Anterior cingulate cortex (tissue), 58 donors: ENCODE results near the gene TAS1R3.
A peak's percentile ranks its signal among the peaks of the same experiment; 100 is the strongest.

ENCODE experiments used
- DNase-seq, 58 donors: peaks; one replicate each; lab custom pipeline; 2025; lab: John Stamatoyannopoulos, UW

Gene TAS1R3

DNA sequence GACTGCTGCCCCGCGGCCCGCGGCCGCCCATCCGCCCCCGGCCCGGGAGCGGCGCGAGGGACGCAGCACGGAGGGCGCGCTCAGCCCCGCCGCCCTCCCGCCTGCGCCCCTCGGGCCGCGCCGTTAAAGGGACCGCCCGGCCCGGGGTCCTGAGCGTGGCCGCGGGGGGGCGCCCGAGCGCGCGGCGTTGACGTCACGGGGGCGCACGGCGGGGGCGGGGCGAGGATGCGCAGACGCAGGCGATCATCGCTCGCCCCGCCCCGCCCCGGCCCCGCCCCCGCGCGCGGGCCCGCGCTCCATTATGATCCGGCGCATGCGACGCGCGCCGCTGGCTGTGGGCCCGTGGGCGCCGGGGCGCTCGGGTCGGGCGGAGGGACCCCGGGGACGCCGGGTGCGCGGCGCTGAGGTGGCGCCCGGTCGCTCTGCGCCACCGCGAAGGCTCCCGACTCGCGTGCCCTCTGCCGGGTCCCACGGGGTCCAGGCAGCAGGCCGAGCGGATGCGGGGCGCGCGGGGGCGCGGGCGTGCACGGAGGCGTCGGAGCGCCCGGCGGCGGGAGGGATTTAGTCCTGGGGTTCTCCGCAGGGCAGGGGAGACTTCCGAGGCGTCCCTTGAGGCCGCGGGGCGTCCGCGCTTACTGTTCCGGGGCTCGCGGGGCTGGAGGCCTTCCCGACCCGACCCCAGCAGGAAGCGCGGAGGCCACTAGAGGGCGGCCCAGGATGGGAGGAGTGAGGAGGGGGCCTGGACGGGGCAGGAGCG lies 18.4 kb downstream of the TAS1R3 start, which contains the start of gene DVL1:
DVL1 (minus strand) TSS at position 163 of the 757 bp plus-strand sequence. CDS start 353 bp downstream, outside the sequence.
- peak in 41 of 58 donors; percentile 19 to 77 (median 57) for DNase-seq

DNA sequence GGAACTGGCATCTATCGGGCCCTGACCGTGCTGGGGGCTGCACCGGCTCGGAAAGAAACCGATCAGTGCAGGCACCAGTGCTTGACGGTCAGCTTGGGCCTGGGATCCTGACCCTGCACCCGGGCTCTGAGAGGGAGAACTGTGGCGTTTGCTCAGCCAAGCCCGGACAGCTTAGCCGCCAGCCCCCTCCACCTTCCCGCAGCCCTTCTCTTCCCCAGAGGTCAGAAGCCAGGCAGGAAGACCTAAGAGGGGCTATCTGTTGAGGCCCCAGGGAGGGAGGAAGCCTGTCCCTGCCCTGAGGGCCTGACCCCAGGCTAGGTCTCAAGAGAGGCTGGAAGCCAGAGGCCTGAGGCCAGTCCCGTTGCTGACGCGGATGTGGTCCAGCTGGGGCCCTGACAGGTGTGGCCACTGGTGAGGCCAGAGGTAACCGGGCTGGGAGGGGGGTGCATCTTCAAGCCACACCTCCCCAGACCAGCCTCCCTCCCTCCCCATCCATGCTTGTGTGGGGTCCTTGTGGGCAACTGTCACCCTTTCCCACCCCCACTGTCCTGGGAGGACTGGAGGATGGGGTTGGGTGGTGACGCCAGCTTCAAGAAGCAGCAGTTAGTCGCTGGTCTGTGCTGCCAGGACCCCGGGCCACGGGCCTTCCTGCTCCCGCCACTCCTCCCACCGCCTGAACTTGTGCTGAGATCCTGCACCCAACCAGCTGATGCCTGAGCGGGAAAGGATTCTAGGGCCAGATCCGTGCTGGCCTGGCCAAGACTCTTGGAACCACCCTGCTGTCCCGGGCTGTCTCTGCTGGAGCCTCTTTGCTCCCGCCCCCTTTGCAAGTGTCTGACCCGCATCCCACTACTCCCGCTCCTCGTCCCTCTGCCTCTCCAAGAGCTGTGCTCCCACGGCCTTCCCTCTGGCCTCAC lies 20.7 kb downstream of the TAS1R3 start:
- no peak for DNase-seq

DNA sequence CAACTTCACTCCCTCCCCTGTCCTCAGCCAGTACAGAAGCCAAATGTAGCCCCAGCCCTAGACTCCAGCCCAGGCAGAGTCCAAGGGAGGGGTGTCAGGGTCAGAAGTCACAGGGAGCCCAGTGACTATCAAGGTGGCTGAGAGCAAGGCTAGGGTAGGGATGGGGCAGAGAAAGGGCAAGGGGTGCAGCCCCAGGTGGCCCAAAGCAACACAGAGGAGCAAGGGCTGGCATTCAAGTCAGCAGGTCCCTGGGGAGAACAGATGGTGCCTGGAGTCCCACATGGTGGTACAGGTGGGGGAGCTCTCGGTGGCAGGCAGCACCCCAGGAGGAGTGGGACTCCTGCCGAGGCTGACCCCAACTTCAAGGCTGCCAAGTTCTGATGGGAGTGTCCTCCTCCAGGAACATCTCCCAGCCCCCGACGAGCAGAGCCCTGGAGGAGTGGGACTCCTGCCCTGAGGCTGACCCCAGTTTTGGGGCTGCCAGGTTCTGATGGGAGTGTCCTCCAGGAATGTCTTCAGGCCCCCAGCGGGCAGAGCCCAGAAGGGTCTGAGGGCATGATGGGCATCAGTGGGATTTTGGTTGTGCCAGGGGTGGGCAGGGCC lies 21.8 kb downstream of the TAS1R3 start:
- no peak for DNase-seq

DNA sequence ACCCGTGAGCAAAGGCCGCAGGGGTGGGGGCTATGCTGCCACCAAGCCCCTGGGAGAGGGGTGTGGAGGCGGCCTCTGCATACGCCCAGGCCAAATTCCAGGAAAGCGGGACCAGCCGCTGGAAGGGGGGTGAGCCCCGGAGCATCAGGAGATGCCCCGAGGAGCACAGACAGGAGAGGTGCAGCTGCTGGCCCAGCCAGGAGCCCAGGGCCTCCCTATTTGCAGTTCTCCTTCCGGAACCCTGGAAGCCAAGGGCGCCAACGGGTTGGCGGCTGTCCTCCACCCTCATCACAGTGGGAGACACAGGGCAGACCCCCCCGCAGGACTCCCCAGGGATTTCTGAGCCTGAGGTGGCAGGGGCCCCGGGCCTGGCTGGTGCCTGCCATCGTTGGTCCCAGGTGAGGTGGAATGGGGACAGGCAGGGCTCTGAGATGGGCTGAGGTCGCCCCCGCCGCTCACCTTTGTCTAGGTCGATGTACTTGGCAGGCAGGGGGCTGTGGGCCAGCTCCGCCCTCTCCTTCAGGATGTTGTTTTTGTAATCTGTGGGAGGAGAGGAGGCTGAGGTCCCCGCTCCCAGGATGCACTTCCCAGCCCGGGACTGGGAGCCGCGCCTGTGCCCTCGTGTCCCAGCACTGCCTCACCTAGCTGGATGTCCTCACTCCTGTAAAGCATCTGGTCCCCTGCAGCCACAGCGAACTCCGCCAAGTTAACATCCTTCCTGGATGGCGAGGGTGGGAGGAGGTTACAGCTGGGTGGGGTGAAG lies 22.5 kb downstream of the TAS1R3 start:
- DNase-seq, result no peak

DNA sequence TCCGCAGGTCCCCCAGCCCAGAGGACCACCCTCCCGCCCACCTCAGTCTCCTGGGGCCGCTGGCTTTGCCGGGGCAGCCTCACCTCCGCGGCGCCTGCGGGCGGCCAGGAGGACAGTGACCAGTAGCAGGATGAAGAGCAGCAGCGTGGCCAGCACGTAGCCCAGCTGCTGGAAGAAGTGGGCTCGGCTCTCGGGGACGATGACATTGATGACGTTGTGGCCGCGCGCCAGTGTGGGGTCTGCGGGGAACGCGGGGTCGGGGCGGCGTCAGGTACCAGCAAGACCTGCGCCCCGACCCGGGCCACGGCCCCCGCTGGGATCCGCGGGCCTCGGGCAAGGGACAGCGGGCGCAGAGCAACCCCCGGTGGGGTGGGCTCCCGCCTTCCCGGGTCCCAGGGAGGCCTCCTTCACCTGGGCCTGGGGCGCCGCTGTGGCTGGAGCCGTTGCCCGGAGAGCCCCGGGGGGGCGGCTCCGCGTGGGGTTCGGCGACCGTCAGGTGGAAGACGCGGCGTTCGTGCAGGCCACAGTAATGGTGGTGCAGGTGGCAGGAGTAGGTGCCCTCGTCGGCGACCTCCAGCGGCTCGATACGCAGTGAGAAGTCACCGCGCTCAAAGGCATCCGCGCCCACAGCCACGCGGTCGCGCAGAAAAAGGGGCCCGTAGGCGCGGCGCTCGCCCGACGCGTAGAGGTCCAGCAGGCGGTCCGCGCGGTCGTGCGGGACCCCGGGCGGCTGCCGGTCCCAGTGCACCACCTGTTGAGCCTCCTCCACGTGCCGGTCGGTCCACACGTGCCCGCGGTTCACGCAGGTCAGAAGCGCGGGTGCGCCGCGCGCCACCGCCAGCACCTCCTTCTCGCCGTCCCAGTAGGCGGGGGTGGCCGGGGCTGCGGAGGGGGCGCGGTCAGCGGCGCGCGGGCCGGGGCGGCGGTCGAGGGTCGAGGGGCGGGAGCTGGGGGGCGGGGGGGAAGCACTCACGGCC lies 23.5 kb downstream of the TAS1R3 start:
- no peak for DNase-seq

DNA sequence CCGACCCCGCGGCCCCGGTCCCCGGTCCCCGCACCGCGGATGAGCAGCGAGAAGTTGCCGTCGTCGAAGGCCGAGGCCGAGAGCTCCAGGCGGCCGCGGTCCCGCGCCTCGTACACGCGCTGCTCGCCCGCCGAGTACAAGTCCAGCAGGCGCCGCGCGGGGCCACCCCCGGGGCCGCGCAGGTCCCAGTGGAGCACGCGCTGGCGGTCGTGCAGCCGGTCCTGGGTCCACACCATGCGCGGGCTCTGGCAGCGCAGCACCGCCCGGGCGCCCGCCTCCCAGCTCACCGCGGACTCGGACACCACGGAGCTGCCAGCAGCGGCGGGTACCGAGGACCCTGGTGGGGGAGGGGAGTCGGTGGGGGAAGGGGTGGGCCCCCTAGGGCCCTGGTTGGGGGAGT lies 24.3 kb downstream of the TAS1R3 start:
- peak in 3 of 58 donors; percentile 28 to 33 (median 28) for DNase-seq

DNA sequence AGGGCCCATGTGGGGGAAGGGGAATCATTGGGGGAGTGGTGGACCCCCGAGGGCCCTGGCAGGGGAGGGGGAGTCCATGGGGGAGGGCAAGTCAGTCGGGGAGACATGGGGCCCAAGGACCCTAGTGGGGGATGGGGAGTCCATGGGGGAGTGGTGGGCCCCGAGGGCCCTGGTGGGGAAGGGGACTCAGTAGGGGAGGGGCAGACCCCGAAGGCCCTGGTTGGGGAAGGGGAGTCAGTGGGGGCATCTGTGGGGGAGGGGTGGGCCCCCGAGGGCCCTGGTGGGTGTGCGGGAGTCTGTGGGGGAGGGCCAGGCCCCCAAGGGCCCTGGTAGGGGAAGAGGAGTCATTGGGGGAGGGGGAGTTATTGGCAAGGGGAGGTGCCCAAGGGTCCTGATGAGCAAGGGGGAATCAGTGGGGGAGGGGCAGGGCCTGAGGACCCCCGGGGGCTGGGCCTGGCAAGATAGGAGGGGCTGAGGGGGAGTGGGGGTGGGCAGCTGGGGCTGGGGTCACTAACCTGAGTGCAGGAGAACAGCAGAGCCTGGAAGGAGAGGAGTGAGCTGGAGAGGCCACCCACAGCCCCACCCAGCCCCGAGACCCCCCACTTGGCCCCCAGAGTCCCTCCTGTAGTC lies 25.2 kb downstream of the TAS1R3 start:
- DNase-seq, result no peak

DNA sequence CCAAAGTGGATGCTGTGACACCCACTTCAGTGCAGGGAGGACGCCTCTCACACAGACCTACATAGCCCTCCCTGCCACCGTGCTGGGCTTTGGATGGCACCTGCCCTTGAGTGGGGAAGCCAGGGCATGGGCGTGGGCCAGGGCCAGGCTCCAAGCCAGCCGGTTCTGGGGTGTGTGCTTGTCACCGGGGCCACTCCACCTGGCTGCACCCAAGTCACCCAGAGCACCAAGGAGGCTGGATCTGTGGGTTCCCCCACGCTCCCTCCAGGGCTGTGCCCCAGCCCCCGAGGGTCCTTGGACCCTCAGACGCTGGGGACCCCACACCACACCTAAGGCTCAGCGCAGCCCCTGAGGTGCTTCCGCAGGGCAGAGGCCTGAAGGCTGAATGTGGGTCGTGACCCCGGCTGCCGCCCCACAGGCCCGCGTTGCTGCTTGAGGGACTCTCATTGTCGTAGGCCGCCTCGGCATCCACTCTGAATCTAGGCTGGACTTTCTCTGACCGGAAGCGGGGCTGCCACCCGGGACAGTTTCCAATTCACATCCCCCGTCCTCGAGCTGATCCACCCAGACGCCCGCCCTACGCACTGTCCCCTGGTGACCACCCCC lies 25.8 kb downstream of the TAS1R3 start:
- no peak for DNase-seq

DNA sequence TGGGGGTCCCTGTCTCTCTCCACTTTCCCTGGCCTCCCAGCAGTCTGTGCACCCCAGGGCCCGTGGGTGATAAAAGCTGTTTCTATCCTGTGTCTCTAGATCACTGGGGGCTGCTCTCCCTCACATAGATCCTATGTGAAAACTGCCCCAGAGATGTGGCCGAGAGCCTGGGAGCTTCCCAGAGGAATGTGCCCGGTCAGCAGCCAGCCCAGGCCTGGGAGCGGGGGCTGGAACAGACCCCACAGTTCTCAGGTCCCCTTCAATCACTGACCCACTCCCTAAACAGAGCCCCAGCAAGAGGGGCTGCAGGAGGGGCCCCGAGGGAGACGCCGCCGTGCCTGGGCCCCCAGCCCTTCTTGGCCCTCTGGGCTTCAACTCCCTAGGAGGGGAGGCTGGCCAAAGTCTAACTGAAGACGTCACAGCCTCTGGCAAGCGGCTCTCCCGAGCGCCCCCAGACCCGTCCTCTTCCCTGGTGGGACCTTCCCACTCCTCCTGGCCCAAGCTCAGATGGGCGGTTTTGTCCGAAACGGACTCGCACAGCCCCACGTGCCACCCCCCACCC lies 26.9 kb downstream of the TAS1R3 start:
- no peak for DNase-seq

DNA sequence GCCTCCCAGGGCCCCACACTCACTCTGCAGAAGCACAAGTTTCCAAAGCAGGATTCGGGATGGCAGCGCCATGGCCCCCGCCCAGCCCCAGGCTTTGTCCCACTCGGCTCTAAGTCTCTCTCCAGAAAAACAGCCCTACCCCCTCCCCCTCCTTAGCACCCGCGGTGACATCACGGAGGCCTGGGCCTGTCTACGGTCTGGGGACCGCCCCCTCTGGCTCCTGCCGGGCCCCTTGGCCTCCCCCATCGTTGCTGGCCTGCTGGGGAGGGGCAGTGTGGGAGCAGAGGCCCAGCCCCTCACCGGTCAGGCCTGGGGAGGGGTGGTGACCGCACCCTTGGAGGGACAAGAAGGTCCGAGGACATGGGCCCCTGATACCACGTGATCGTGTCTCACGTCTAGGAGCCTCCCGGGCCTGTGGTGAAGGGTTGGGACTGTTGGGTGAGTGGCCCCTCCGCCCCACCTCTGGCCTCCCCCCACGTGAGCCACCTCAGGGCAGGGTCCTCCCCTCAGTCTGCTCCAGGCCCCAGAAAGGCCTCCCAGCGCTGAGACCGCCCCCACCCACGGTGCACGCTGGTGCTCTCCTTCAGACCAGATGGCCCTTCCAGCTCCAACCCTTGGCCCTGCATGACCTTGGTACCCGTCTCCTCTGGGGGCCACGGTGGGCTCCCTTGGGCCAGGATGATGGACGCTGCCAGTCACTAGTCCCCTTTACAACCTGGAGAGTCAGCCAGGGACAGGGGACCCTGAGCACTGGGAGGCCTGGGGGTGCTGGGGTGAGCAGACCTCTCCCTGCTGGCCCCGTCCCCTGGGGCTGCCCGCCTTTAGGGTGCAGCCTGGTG lies 27.6 kb downstream of the TAS1R3 start, which contains the start of gene MXRA8:
MXRA8 (minus strand) TSS at position 123 of the 839 bp plus-strand sequence; CDS start at position 72, 51 bp downstream.
- DNase-seq, result peak in 9 of 58 donors; percentile 19 to 54 (median 33)

DNA sequence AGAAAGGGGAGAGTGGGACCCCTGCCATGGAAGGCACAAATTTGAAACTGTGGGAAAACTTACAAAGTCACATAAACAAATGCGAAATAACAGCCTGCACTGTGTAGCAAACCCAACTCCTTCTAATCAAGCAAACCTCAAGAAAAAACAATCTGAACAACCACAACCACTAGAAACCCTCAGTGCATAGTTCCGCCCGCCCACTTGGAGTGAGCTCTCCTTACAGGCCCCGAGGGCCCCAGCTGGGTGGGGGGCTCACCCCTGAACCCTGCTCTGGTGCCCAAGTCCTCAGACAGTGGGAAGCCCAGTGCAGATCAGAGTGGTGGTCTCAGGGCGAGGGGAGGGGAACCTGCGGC lies 28.2 kb downstream of the TAS1R3 start:
- DNase-seq, result no peak

DNA sequence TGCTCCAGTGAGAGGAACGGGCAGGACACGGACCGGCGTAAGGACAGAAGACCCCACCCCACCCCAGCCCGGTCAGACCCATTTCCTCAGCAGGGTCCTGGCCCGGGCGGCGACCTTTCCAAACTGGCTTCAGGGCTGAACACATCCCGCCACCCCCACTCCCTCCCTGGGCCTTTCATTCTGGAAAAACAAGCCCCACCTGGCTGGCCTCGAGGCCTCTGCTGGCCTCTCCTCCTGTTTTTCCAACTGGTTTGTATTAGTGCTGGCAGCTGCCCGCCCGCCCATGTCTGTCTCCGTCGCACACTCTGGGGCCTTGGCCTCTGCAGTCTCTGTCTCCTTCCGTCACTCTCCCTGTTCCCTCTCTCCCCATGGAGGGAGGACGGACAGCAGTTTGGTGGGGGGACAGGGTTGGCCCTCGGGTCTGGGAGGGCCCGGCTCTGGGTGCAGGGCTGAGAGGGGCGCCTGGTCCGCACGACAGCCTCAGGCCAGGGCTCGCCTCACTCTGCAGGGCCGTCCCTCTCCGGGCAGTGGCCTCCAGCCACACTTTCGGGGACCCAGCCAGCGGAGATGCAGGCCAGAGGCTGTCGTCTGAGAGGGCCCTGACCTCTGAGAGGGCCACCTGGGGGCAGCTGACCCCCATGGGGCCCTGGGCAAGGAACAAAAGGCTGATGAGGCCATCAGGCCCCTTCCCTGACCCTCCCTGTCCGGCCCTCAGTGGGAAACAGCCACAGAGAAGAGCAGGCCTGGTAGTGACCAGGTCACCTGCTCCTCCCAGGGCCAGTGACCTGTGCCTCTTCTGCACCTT lies 28.8 kb downstream of the TAS1R3 start:
- DNase-seq, result no peak

DNA sequence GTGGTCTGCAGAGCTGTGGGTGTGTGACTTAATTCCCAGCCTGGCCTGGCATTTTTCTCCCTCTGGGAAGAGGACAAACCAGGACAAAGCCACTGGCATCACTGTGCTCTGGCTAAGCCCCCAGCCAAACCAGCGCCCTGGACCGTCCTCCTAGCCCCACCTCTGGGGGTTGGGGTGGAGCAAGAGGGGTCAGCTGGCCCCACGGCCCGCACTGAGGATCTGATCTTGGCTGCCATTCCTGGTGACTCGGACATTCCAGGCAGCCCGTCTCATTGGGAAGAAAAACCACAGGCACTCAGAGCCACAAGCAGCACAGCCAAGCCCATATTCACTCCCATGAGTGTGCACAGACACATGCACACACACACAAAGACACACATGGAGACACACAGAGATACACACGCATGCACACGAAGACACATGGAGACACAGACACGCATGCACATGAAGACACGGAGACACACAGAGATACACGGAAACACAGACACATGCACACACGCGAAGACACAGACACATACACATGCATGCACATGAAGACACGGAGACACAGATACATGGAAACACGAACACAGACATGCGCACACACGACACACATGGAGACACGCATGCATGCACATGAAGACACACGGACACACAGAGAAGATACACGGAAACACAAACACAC lies 29.6 kb downstream of the TAS1R3 start:
- DNase-seq, result peak in 3 of 58 donors; percentile 30 to 66 (median 51)

DNA sequence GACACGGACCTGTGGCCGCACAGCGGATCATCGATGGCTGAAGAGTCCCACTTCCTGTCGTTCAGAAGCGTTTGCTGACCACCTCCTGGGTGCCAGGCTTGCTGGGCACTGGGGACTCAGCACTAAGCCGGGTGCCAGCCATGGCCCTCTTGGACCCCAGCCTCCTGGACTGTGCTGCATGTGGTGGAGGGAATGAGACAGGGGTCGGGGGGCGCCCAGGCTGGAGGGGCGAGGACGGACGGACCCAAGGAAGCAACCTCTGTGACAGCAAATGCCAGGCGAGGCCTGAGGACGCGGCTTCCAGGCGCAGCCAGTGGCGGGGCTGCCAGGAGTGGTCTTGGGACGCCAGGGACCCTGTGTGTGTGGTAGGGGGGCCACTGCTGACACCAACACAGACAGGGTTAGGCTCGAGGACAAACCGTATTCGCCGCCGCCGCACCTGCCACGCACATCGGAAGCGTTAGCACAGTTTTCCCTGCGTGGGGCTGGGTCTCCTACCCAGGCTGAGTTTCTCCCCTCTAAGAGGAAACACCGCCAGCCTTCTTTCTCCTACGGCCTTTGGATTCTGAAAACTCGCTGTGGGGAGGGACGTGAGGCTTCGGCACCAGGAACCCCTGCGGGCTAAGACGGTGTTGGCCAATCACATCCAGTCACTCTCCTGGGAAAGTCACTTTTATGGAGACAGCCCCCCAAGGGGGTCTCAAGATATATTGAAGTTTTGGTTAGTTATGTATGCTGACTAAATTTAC lies 30.3 kb downstream of the TAS1R3 start:
- no peak for DNase-seq

DNA sequence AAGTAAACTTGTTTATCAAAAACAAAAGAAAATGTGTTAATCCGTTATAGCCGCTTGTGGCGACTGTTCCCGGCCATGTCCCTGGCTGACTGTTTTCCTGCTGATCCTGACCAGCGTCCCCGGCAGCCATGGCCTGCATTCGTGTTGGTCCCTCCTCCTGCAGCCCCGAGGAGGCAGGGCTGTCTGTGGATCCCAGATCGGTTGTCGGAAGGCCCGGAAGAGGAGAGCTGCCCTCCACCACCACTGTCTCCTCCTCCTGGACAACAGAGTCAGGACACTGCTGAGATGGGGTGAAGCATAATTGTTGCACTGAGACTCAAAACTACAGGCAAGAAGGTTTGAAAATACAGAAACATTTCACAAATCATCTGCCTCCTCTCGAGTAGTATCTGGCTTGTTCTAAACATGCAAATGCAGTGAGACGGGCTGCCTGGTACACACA lies 30.9 kb downstream of the TAS1R3 start:
- no peak for DNase-seq
